Measurements from ENCODE around the gene NIPSNAP2.
"Not testable (repeated sequence)": the region's sequence is repeated elsewhere in the genome, so short reads cannot be mapped to it uniquely, and the experiment has no call there.

The NIPSNAP2 gene

DNA sequence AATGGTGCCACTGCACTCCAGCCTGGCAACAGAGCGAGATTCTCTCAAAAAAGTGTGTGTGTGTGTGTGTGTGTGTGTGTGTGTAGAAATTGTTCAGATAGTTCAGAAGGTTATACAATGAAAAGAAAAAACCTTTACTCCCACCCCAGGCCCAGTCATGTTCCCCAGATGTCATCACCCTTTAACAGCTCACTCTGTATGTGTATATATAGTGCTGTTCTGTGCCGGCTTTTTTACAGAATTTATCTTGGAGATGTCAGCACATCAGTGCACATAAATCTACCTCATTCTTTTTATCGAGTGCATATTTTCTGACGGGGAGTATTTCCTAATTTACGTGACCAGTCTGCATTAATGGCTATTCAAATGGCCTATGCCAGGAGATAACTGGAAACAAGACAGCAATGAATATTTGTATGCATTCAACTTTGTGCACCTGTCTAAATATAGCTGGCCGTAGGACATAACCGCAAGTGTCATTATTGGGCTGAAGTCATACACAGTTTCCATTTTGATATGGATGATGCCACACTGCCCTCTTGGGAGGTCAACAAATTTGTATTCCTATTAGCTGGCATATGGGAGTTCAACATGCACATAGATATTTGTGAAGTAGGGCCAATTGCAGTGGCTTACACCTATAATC, 11.7 kb downstream of the NIPSNAP2 start:
- Histone ChIP-seq H3K4me1 (ENCODE audit: control insufficient read depth, insufficient read depth, low read length) (no peaks in the 10 kb centered on the region), H3K27ac (ENCODE audit: low read length) (no peak overlapping the region), H3K9me3 (ENCODE audit: control insufficient read depth, insufficient read depth, low read length) (no peaks in the 10 kb centered on the region), H3K36me3 (ENCODE audit: control insufficient read depth, insufficient read depth, low read length) (no peaks in the 10 kb centered on the region), H3K27me3 (ENCODE audit: control insufficient read depth, insufficient read depth, low read length) (no peaks in the 10 kb centered on the region), H3K4me3 (ENCODE audit: low read length) (no peak overlapping the region)
- DNase-seq (ENCODE audit: low read depth, low spot score): no peak
- WGBS (ENCODE audit: insufficient coverage, insufficient read length): no CpG with 5 or more reads among the region's 7 CpGs

- H3K9me3 ChIP-seq (ENCODE audit: control insufficient read depth, insufficient read depth, low read length): no peaks in the 10 kb centered on the region
- no peaks in the 10 kb centered on the region for H3K4me1 ChIP-seq (ENCODE audit: control insufficient read depth, insufficient read depth, low read length)
- DNase-seq (ENCODE audit: low read depth, low spot score): no peak
- no CpG with 5 or more reads among the region's 4 CpGs for WGBS (ENCODE audit: insufficient coverage, insufficient read length)
- H3K27ac ChIP-seq (ENCODE audit: low read length): no peak overlapping the region
- H3K36me3 ChIP-seq (ENCODE audit: control insufficient read depth, insufficient read depth, low read length): no peaks in the 10 kb centered on the region
- H3K4me3 ChIP-seq (ENCODE audit: low read length): no peak overlapping the region
- H3K27me3 ChIP-seq (ENCODE audit: control insufficient read depth, insufficient read depth, low read length): no peaks in the 10 kb centered on the region
Measured at GRCh38 chr7:55977831-55978230, 13.4 kb downstream of the NIPSNAP2 start.

GRCh38 chr7:55980266-55980665, 15.9 kb downstream of the NIPSNAP2 start:
- no peak overlapping the region for H3K27ac ChIP-seq (ENCODE audit: low read length)
- DNase-seq (ENCODE audit: low read depth, low spot score): no peak
- no peaks in the 10 kb centered on the region for H3K4me1 ChIP-seq (ENCODE audit: control insufficient read depth, insufficient read depth, low read length)
- no peaks in the 10 kb centered on the region for H3K27me3 ChIP-seq (ENCODE audit: control insufficient read depth, insufficient read depth, low read length)
- no CpG with 5 or more reads among the region's 3 CpGs for WGBS (ENCODE audit: insufficient coverage, insufficient read length)
- H3K9me3 ChIP-seq (ENCODE audit: control insufficient read depth, insufficient read depth, low read length): no peaks in the 10 kb centered on the region
- no peaks in the 10 kb centered on the region for H3K36me3 ChIP-seq (ENCODE audit: control insufficient read depth, insufficient read depth, low read length)
- H3K4me3 ChIP-seq (ENCODE audit: low read length): no peak overlapping the region

DNA sequence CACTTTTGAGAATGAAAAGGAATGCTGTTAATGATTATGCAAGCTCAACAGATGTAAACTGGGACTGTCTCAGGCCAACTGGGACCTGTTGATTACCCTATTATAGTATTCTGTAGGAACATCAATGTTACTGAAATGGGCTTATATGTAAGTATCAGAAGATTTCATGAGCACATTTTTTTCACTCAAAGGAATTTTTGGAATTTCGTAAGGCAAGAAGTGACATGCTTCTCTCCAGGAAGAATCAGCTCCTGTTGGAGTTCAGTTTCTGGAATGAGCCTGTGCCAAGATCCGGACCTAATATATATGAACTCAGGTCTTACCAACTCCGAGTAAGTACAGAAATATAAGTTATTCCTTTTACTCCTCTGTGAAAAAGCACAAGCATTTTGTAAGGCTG, 19.2 kb downstream of the NIPSNAP2 start:
- no peaks in the 10 kb centered on the region for H3K36me3 ChIP-seq (ENCODE audit: control insufficient read depth, insufficient read depth, low read length)
- no peak for DNase-seq (ENCODE audit: low read depth, low spot score)
- no peaks in the 10 kb centered on the region for H3K9me3 ChIP-seq (ENCODE audit: control insufficient read depth, insufficient read depth, low read length)
- WGBS (ENCODE audit: insufficient coverage, insufficient read length): no CpG with 5 or more reads among the region's 3 CpGs
- no peaks in the 10 kb centered on the region for H3K4me1 ChIP-seq (ENCODE audit: control insufficient read depth, insufficient read depth, low read length)
- no peaks in the 10 kb centered on the region for H3K27me3 ChIP-seq (ENCODE audit: control insufficient read depth, insufficient read depth, low read length)
- H3K4me3 ChIP-seq (ENCODE audit: low read length): no peak overlapping the region
- H3K27ac ChIP-seq (ENCODE audit: low read length): no peak overlapping the region

GRCh38 chr7:55992346-55992745, 28.0 kb downstream of the NIPSNAP2 start:
- WGBS (ENCODE audit: insufficient coverage, insufficient read length): no CpG with 5 or more reads among the region's 3 CpGs
- Histone ChIP-seq H3K9me3 (ENCODE audit: control insufficient read depth, insufficient read depth, low read length) (no peaks in the 10 kb centered on the region), H3K27me3 (ENCODE audit: control insufficient read depth, insufficient read depth, low read length) (no peaks in the 10 kb centered on the region), H3K4me1 (ENCODE audit: control insufficient read depth, insufficient read depth, low read length) (no peaks in the 10 kb centered on the region), H3K36me3 (ENCODE audit: control insufficient read depth, insufficient read depth, low read length) (peaks cover 2% of the 10 kb centered on the region; the same call in 1 of the 2 replicates), H3K4me3 (ENCODE audit: low read length) (no peak overlapping the region), H3K27ac (ENCODE audit: low read length) (no peak overlapping the region)
- DNase-seq (ENCODE audit: low read depth, low spot score): no peak

DNA sequence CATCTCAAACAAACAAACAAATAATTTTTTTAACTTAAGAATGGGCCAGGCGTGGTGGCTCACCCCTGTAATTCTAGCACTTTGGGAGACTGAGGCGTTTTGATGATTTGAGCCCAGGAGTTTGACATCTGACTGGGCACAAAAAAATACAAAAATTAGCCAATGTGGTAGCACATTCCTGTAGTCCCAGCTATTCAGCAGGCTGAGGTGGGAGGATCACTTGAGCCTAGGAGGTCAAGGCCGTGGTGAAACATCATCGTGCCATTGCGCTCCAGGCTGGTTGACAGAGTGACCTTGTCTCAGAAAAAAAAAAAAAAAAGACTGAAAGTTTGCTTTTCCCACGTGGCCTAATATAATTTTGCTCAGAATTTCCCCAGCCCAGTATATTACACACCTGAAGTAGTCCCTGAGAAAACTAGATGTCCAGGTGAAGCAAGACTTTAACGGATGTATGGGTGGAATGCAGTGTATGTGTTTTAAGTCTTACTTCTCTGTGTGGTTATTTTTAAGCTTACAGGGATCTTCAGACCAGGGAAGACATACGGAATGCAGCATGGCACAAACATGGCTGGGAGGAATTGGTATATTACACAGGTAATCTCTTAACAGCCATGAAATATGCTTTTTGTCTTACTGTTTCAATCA, 32.6 kb downstream of the NIPSNAP2 start:
- no CpG with 5 or more reads among the region's 8 CpGs for WGBS (ENCODE audit: insufficient coverage, insufficient read length)
- Histone ChIP-seq H3K36me3 (ENCODE audit: control insufficient read depth, insufficient read depth, low read length) (peaks cover 2% of the 10 kb centered on the region; the same call in 1 of the 2 replicates), H3K4me3 (ENCODE audit: low read length) (no peak overlapping the region), H3K27me3 (ENCODE audit: control insufficient read depth, insufficient read depth, low read length) (no peaks in the 10 kb centered on the region), H3K27ac (ENCODE audit: low read length) (no peak overlapping the region), H3K4me1 (ENCODE audit: control insufficient read depth, insufficient read depth, low read length) (no peaks in the 10 kb centered on the region), H3K9me3 (ENCODE audit: control insufficient read depth, insufficient read depth, low read length) (no peaks in the 10 kb centered on the region)
- DNase-seq (ENCODE audit: low read depth, low spot score): no peak

GRCh38 chr7:56003749-56004148, 39.4 kb downstream of the NIPSNAP2 start:
- DNase-seq (ENCODE audit: low read depth, low spot score): no peak
- Histone ChIP-seq H3K9me3 (ENCODE audit: control insufficient read depth, insufficient read depth, low read length) (no peaks in the 10 kb centered on the region), H3K27ac (ENCODE audit: low read length) (no peak overlapping the region), H3K27me3 (ENCODE audit: control insufficient read depth, insufficient read depth, low read length) (no peaks in the 10 kb centered on the region), H3K4me3 (ENCODE audit: low read length) (no peak overlapping the region), H3K4me1 (ENCODE audit: control insufficient read depth, insufficient read depth, low read length) (no peaks in the 10 kb centered on the region), H3K36me3 (ENCODE audit: control insufficient read depth, insufficient read depth, low read length) (no peaks in the 10 kb centered on the region)
- no CpG with 5 or more reads among the region's 4 CpGs for WGBS (ENCODE audit: insufficient coverage, insufficient read length)

DNA sequence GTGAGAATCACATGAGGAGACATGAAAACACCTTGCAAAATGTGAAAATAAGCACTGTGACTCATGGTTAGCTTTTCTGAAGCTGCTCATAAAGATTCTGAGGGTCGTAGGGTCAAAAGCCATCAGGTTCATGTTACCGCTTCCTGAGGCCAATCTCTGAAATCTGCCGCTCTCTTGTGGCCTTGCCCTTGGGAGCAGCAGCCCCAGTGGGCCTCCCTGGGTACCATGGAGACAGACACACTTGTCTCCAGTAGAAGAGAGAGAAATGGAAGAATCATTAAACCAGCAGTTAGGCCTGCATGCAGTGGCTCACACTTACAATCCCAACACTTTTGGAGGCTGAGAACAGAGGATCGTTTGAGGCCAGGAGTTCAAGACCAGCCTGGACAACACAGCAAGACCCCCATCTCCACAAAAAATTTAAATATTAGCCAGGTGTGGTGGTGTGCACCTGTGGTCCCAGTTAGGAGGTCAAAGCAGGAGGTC, 42.8 kb downstream of the NIPSNAP2 start:
- no peak for DNase-seq (ENCODE audit: low read depth, low spot score)
- H3K9me3 ChIP-seq (ENCODE audit: control insufficient read depth, insufficient read depth, low read length): no peaks in the 10 kb centered on the region

DNA sequence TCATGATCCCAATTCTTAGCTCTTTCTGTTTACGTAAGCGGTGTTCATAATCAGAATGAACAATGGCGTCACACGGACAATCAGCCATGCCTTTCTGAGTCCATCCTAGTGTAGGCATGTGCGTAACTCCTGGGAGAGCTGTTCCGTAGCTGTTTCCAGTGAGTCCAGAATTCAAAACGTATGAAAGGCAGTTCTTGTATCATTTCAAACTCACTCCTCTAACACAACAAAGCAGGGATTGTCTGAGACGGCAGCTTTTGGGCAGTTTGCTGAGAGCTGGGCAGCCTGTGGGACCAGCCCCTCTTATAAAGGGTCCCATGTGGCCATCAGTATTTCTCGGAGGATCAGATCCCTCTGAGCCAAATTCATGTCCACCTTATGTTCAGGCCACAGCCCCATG, 43.5 kb downstream of the NIPSNAP2 start:
- H3K27ac ChIP-seq (ENCODE audit: low read length): no peak overlapping the region
- no peaks in the 10 kb centered on the region for H3K4me1 ChIP-seq (ENCODE audit: control insufficient read depth, insufficient read depth, low read length)
- no peaks in the 10 kb centered on the region for H3K36me3 ChIP-seq (ENCODE audit: control insufficient read depth, insufficient read depth, low read length)
- no peaks in the 10 kb centered on the region for H3K9me3 ChIP-seq (ENCODE audit: control insufficient read depth, insufficient read depth, low read length)
- WGBS (ENCODE audit: insufficient coverage, insufficient read length): no CpG with 5 or more reads among the region's 9 CpGs
- DNase-seq (ENCODE audit: low read depth, low spot score): no peak
- H3K4me3 ChIP-seq (ENCODE audit: low read length): no peak overlapping the region
- H3K27me3 ChIP-seq (ENCODE audit: control insufficient read depth, insufficient read depth, low read length): no peaks in the 10 kb centered on the region

More for the DNA sequence above, 42.8 kb downstream of the NIPSNAP2 start:
- Histone ChIP-seq H3K36me3 (ENCODE audit: control insufficient read depth, insufficient read depth, low read length) (no peaks in the 10 kb centered on the region), H3K4me3 (ENCODE audit: low read length) (no peak overlapping the region), H3K27me3 (ENCODE audit: control insufficient read depth, insufficient read depth, low read length) (no peaks in the 10 kb centered on the region), H3K27ac (ENCODE audit: low read length) (no peak overlapping the region), H3K4me1 (ENCODE audit: control insufficient read depth, insufficient read depth, low read length) (no peaks in the 10 kb centered on the region)
- WGBS (ENCODE audit: insufficient coverage, insufficient read length): no CpG with 5 or more reads among the region's 4 CpGs

- DNase-seq (ENCODE audit: low read depth, low spot score): no peak
Measured at GRCh38 chr7:56009695-56010094, 45.3 kb downstream of the NIPSNAP2 start.

DNA sequence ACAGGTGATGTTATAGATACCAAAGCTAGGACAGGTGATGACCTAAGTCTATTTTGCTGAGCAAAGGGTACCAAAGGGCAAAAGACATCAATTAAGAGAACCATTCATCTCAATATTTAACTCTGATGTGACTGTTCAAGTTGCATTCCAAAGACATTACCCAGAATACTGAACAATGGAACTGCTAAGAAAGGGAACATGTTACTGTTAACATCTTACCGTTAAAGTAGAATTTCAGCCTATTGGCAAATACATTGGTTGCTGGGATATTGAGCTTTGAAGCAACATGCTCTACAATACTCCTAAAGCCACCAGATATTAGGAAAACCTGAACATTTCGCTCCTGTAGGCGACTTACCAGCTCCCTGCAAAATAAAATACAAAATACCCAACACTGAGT, 52.6 kb downstream of the NIPSNAP2 start:
- DNase-seq (ENCODE audit: low read depth, low spot score); H3K4me1 ChIP-seq (ENCODE audit: control insufficient read depth, insufficient read depth, low read length); H3K27ac ChIP-seq (ENCODE audit: low read length); H3K27me3 ChIP-seq (ENCODE audit: control insufficient read depth, insufficient read depth, low read length); H3K4me3 ChIP-seq (ENCODE audit: low read length); H3K9me3 ChIP-seq (ENCODE audit: control insufficient read depth, insufficient read depth, low read length); H3K36me3 ChIP-seq (ENCODE audit: control insufficient read depth, insufficient read depth, low read length): not testable (repeated sequence)
- no CpG with 5 or more reads among the region's 3 CpGs for WGBS (ENCODE audit: insufficient coverage, insufficient read length)

More at GRCh38 chr7:56009695-56010094, 45.3 kb downstream of the NIPSNAP2 start:
- H3K9me3 ChIP-seq (ENCODE audit: control insufficient read depth, insufficient read depth, low read length): no peaks in the 10 kb centered on the region
- no CpG with 5 or more reads among the region's 7 CpGs for WGBS (ENCODE audit: insufficient coverage, insufficient read length)
- H3K27me3 ChIP-seq (ENCODE audit: control insufficient read depth, insufficient read depth, low read length): no peaks in the 10 kb centered on the region
- no peaks in the 10 kb centered on the region for H3K4me1 ChIP-seq (ENCODE audit: control insufficient read depth, insufficient read depth, low read length)
- H3K4me3 ChIP-seq (ENCODE audit: low read length): no peak overlapping the region
- peaks cover 6% of the 10 kb centered on the region; the same call in 1 of the 2 replicates for H3K36me3 ChIP-seq (ENCODE audit: control insufficient read depth, insufficient read depth, low read length)
- no peak overlapping the region for H3K27ac ChIP-seq (ENCODE audit: low read length)
